Superior temporal gyrus (tissue), 1 donor: ENCODE results near the gene CCDC158.
"Not testable (repeated sequence)": the region's sequence is repeated elsewhere in the genome, so short reads cannot be mapped to it uniquely, and the experiment has no call there.

Source experiments
- DNase-seq: peaks from one replicate; pipeline ENCODE4 v3.0.0-alpha.2; 2016; ENCODE audit errors: extremely low spot score

The CCDC158 gene

GRCh38 chr4:76373919-76374552, 46.9 kb downstream of the CCDC158 start:
- no peak for DNase-seq

GRCh38 chr4:76366737-76367136, 54.2 kb downstream of the CCDC158 start:
- DNase-seq, result no peak

GRCh38 chr4:76365636-76366035, 55.3 kb downstream of the CCDC158 start:
- DNase-seq, result no peak

- no peak for DNase-seq
Observed at GRCh38 chr4:76364763-76365162, 56.2 kb downstream of the CCDC158 start.

GRCh38 chr4:76363556-76364290, 57.2 kb downstream of the CCDC158 start:
- DNase-seq, result no peak

- no peak for DNase-seq
Observed at GRCh38 chr4:76361689-76362412, 59.1 kb downstream of the CCDC158 start.

- not testable (repeated sequence) for DNase-seq
Observed at GRCh38 chr4:76359881-76360466, 61.0 kb downstream of the CCDC158 start.

GRCh38 chr4:76357981-76358380, 63.0 kb downstream of the CCDC158 start:
- no peak for DNase-seq

- DNase-seq, result no peak
Observed at GRCh38 chr4:76354517-76355473, 66.1 kb downstream of the CCDC158 start.

- no peak for DNase-seq
Observed at GRCh38 chr4:76342803-76343202, 78.1 kb downstream of the CCDC158 start.

- no peak for DNase-seq
Observed at GRCh38 chr4:76342191-76342590, 78.8 kb downstream of the CCDC158 start.

- peak; percentile 35 for DNase-seq
Observed at GRCh38 chr4:76341063-76341462, 79.9 kb downstream of the CCDC158 start.

- DNase-seq, result no peak
Observed at GRCh38 chr4:76339364-76339763, 81.6 kb downstream of the CCDC158 start.

- no peak for DNase-seq
Observed at GRCh38 chr4:76334885-76335284, 86.1 kb downstream of the CCDC158 start.

GRCh38 chr4:76326515-76326914, 94.4 kb downstream of the CCDC158 start:
- no peak for DNase-seq

- DNase-seq, result no peak
Observed at GRCh38 chr4:76325072-76325471, 95.9 kb downstream of the CCDC158 start.

GRCh38 chr4:76322236-76322635, 98.7 kb downstream of the CCDC158 start:
- DNase-seq, result no peak

- no peak for DNase-seq
Observed at GRCh38 chr4:76316131-76316530, 104.8 kb downstream of the CCDC158 start.

- DNase-seq, result no peak
Observed at GRCh38 chr4:76315267-76315918, 105.5 kb downstream of the CCDC158 start.

- DNase-seq, result no peak
Observed at GRCh38 chr4:76313547-76313946, 107.4 kb downstream of the CCDC158 start.

- no peak for DNase-seq
Observed at GRCh38 chr4:76312457-76312856, 108.5 kb downstream of the CCDC158 start.
